Measurements from ENCODE around the gene GSE1.

Gene GSE1

GRCh38 chr16:85673529-85674417 is 60.7 kb downstream of the GSE1 start:
- H3K27ac ChIP-seq: peak overlapping the region; percentile 48
- TF ChIP-seq ZFX (IDR thresholded peaks at IDR 0.05) (no peak), CTCF (conservative IDR thresholded peaks at IDR 0.05) (no peak)

- TF ChIP-seq CTCF (conservative IDR thresholded peaks at IDR 0.05): no peak
- TF ChIP-seq ZFX (IDR thresholded peaks at IDR 0.05): no peak
- peak overlapping the region; percentile 48 for H3K27ac ChIP-seq
Measured at GRCh38 chr16:85674418-85674755, 61.3 kb downstream of the GSE1 start.

GRCh38 chr16:85674828-85675227 is 61.7 kb downstream of the GSE1 start:
- TF ChIP-seq ZFX (IDR thresholded peaks at IDR 0.05): no peak
- no peak for TF ChIP-seq CTCF (conservative IDR thresholded peaks at IDR 0.05)
- H3K27ac ChIP-seq: peak overlapping the region; percentile 48

GRCh38 chr16:85675251-85675874 is 62.2 kb downstream of the GSE1 start:
- TF ChIP-seq ZFX (IDR thresholded peaks at IDR 0.05) (no peak), CTCF (conservative IDR thresholded peaks at IDR 0.05) (peak; percentile 49)
- H3K27ac ChIP-seq: no peak overlapping the region; the same call in 1 of the 2 replicates

GRCh38 chr16:85676466-85676865 is 63.3 kb downstream of the GSE1 start:
- no peak for TF ChIP-seq ZFX (IDR thresholded peaks at IDR 0.05)
- TF ChIP-seq CTCF (conservative IDR thresholded peaks at IDR 0.05): no peak
- peak overlapping the region; percentile 8; the same call in 1 of the 2 replicates for H3K27ac ChIP-seq

- no peak for TF ChIP-seq CTCF (conservative IDR thresholded peaks at IDR 0.05)
- H3K27ac ChIP-seq: no peak overlapping the region
Measured at GRCh38 chr16:85677383-85677967, 64.4 kb downstream of the GSE1 start.

GRCh38 chr16:85678016-85678415 is 64.9 kb downstream of the GSE1 start:
- TF ChIP-seq CTCF (conservative IDR thresholded peaks at IDR 0.05) (no peak), ZFX (IDR thresholded peaks at IDR 0.05) (no peak)
- no peak overlapping the region for H3K27ac ChIP-seq

All from C4-2B (cell line).